ENCODE results near the gene PLPP6. TPM values are rescaled to one million over a fixed set of nuclear protein-coding genes. Genes with fewer than 3 reads are reported as not detected.

Gene PLPP6
- total RNA-seq, 8 experiments from 2014 or later: 8.8 to 13.1 (median 10.5) TPM

- in situ Hi-C loops (cut with MboI; ENCODE audit: low pct_unique_long_range_greater_than_20kb in 2 of 9, low sequenced_read_pairs in 9 of 9, unreplicated experiment in 9 of 9): no loop called here
- ATAC-seq (replicated peaks in 6 of 8): no peak
- 0 to 100% (median 50%) methylated on average over 1 to 2 of the region's 2 CpGs; no CpG with 5 or more reads in 1 of the 10 experiments for WGBS, 10 experiments
- Histone ChIP-seq H3K4me1 (replicated peaks in 1 of 2) (peaks cover 17 to 19% of the 10 kb centered on the region in 2 donors), H3K4me3 (peak overlapping the region; percentile 69 to 91 (median 72)), H3K27ac (no peak overlapping the region)
These were observed 18.7 kb downstream of the PLPP6 start for GRCh38 chr9:4680750-4681149.

- Histone ChIP-seq H3K27ac (no peak overlapping the region), H3K4me1 (replicated peaks in 1 of 2) (peaks cover 8% of the 10 kb centered on the region in 2 donors), H3K4me3 (no peak overlapping the region)
- no peak for ATAC-seq (replicated peaks in 6 of 8)
- in situ Hi-C loops (cut with MboI; ENCODE audit: low pct_unique_long_range_greater_than_20kb in 2 of 9, low sequenced_read_pairs in 9 of 9, unreplicated experiment in 9 of 9): no loop called here
- WGBS, 10 experiments: 60 to 100% (median 89%) methylated on average over 1 to 4 of the region's 4 CpGs
These were observed 22.7 kb downstream of the PLPP6 start for GRCh38 chr9:4684820-4685219.

GRCh38 chr9:4686112-4686511 is 24.0 kb downstream of the PLPP6 start:
- H3K27ac ChIP-seq: no peak overlapping the region
- no peak for ATAC-seq (replicated peaks in 6 of 8)
- H3K4me3 ChIP-seq: no peak overlapping the region
- peaks cover 3 to 4% of the 10 kb centered on the region in 2 donors for H3K4me1 ChIP-seq (replicated peaks in 1 of 2)
- 57 to 100% (median 83%) methylated on average over 1 to 4 of the region's 4 CpGs; no CpG with 5 or more reads in 1 of the 10 experiments for WGBS, 10 experiments
- in situ Hi-C loops (cut with MboI; ENCODE audit: low pct_unique_long_range_greater_than_20kb in 2 of 9, low sequenced_read_pairs in 9 of 9, unreplicated experiment in 9 of 9): no loop called here

GRCh38 chr9:4686584-4686983 is 24.5 kb downstream of the PLPP6 start:
- in situ Hi-C loops (cut with MboI; ENCODE audit: low pct_unique_long_range_greater_than_20kb in 2 of 9, low sequenced_read_pairs in 9 of 9, unreplicated experiment in 9 of 9): no loop called here

GRCh38 chr9:4689021-4689420 is 26.9 kb downstream of the PLPP6 start:
- ATAC-seq (replicated peaks in 6 of 8): peak in 2 of 8 experiments; percentile 35 to 78
- 25 to 100% (median 65%) methylated on average over 1 to 2 of the region's 2 CpGs; no CpG with 5 or more reads in 2 of the 10 experiments for WGBS, 10 experiments
- no peak overlapping the region for H3K4me3 ChIP-seq
- in situ Hi-C loops (cut with MboI; ENCODE audit: low pct_unique_long_range_greater_than_20kb in 2 of 9, low sequenced_read_pairs in 9 of 9, unreplicated experiment in 9 of 9): no loop called here
- H3K27ac ChIP-seq: no peak overlapping the region
- H3K4me1 ChIP-seq (replicated peaks in 1 of 2): no peaks in the 10 kb centered on the region

More at GRCh38 chr9:4686584-4686983, 24.5 kb downstream of the PLPP6 start:
- Histone ChIP-seq H3K4me1 (replicated peaks in 1 of 2) (no peaks in the 10 kb centered on the region), H3K27ac (no peak overlapping the region), H3K4me3 (no peak overlapping the region)
- no peak for ATAC-seq (replicated peaks in 6 of 8)
- WGBS, 10 experiments: 0 to 100% (median 83%) methylated on average over 1 of the region's 1 CpG; no CpG with 5 or more reads in 2 of the 10 experiments

- WGBS, 10 experiments: 0 to 100% (median 83%) methylated on average over 1 of the region's 1 CpG; no CpG with 5 or more reads in 2 of the 10 experiments
- in situ Hi-C loops (cut with MboI; ENCODE audit: low pct_unique_long_range_greater_than_20kb in 2 of 9, low sequenced_read_pairs in 9 of 9, unreplicated experiment in 9 of 9): no loop called here
- no peaks in the 10 kb centered on the region for H3K4me1 ChIP-seq (replicated peaks in 1 of 2)
- no peak overlapping the region for H3K27ac ChIP-seq
- no peak overlapping the region for H3K4me3 ChIP-seq
- peak in 3 of 8 experiments; percentile 74 to 90 (median 79) for ATAC-seq (replicated peaks in 6 of 8)
These were observed 27.6 kb downstream of the PLPP6 start for GRCh38 chr9:4689687-4690104.

GRCh38 chr9:4690144-4690543 is 28.1 kb downstream of the PLPP6 start:
- H3K4me1 ChIP-seq (replicated peaks in 1 of 2): no peaks in the 10 kb centered on the region
- WGBS, 10 experiments: 88 to 100% (median 100%) methylated on average over 1 to 4 of the region's 4 CpGs; no CpG with 5 or more reads in 4 of the 10 experiments
- peak in 1 of 8 experiments; percentile 8 for ATAC-seq (replicated peaks in 6 of 8)
- in situ Hi-C loops (cut with MboI; ENCODE audit: low pct_unique_long_range_greater_than_20kb in 2 of 9, low sequenced_read_pairs in 9 of 9, unreplicated experiment in 9 of 9): no loop called here
- H3K4me3 ChIP-seq: no peak overlapping the region
- H3K27ac ChIP-seq: no peak overlapping the region

- in situ Hi-C loops (cut with MboI; ENCODE audit: low pct_unique_long_range_greater_than_20kb in 2 of 9, low sequenced_read_pairs in 9 of 9, unreplicated experiment in 9 of 9): no loop called here
- ATAC-seq (replicated peaks in 6 of 8): no peak
- Histone ChIP-seq H3K4me1 (replicated peaks in 1 of 2) (no peaks in the 10 kb centered on the region), H3K4me3 (no peak overlapping the region), H3K27ac (no peak overlapping the region)
- WGBS, 10 experiments: 13 to 97% (median 84%) methylated on average over 2 to 3 of the region's 3 CpGs; no CpG with 5 or more reads in 1 of the 10 experiments
These were observed 29.7 kb downstream of the PLPP6 start for GRCh38 chr9:4691795-4692194.

- 84 to 100% (median 100%) methylated on average over 1 to 3 of the region's 3 CpGs; no CpG with 5 or more reads in 5 of the 10 experiments for WGBS, 10 experiments
- in situ Hi-C loops (cut with MboI; ENCODE audit: low pct_unique_long_range_greater_than_20kb in 2 of 9, low sequenced_read_pairs in 9 of 9, unreplicated experiment in 9 of 9): no loop called here
- ATAC-seq (replicated peaks in 6 of 8): no peak
- H3K4me1 ChIP-seq (replicated peaks in 1 of 2): no peaks in the 10 kb centered on the region
- no peak overlapping the region for H3K27ac ChIP-seq
- no peak overlapping the region for H3K4me3 ChIP-seq
These were observed 38.0 kb downstream of the PLPP6 start for GRCh38 chr9:4700091-4700490.

- no peak overlapping the region for H3K27ac ChIP-seq
- H3K4me3 ChIP-seq: no peak overlapping the region
- ATAC-seq (replicated peaks in 6 of 8): peak in 1 of 8 experiments; percentile 32
- in situ Hi-C loops (cut with MboI; ENCODE audit: low pct_unique_long_range_greater_than_20kb in 2 of 9, low sequenced_read_pairs in 9 of 9, unreplicated experiment in 9 of 9): no loop called here
- 60 to 100% (median 85%) methylated on average over 1 to 2 of the region's 2 CpGs; no CpG with 5 or more reads in 2 of the 10 experiments for WGBS, 10 experiments
- no peaks in the 10 kb centered on the region for H3K4me1 ChIP-seq (replicated peaks in 1 of 2)
These were observed 38.8 kb downstream of the PLPP6 start for GRCh38 chr9:4700932-4701331.

- WGBS, 10 experiments: 82 to 100% (median 89%) methylated on average over 1 of the region's 1 CpG; no CpG with 5 or more reads in 2 of the 10 experiments
- ATAC-seq (replicated peaks in 6 of 8): no peak
- H3K4me3 ChIP-seq: no peak overlapping the region
- H3K27ac ChIP-seq: no peak overlapping the region
- in situ Hi-C loops (cut with MboI; ENCODE audit: low pct_unique_long_range_greater_than_20kb in 2 of 9, low sequenced_read_pairs in 9 of 9, unreplicated experiment in 9 of 9): no loop called here
- H3K4me1 ChIP-seq (replicated peaks in 1 of 2): no peaks in the 10 kb centered on the region
These were observed 39.4 kb downstream of the PLPP6 start for GRCh38 chr9:4701526-4701925.

- no peak for ATAC-seq (replicated peaks in 6 of 8)
- Histone ChIP-seq H3K27ac (no peak overlapping the region), H3K4me3 (no peak overlapping the region), H3K4me1 (replicated peaks in 1 of 2) (no peaks in the 10 kb centered on the region)
- WGBS, 10 experiments: 83 to 100% (median 96%) methylated on average over 2 of the region's 2 CpGs; no CpG with 5 or more reads in 4 of the 10 experiments
- in situ Hi-C loops (cut with MboI; ENCODE audit: low pct_unique_long_range_greater_than_20kb in 2 of 9, low sequenced_read_pairs in 9 of 9, unreplicated experiment in 9 of 9): no loop called here
These were observed 42.0 kb downstream of the PLPP6 start for GRCh38 chr9:4704129-4704528.

- Histone ChIP-seq H3K4me3 (no peak overlapping the region), H3K27ac (no peak overlapping the region), H3K4me1 (replicated peaks in 1 of 2) (no peaks in the 10 kb centered on the region)
- no peak for ATAC-seq (replicated peaks in 6 of 8)
- in situ Hi-C loops (cut with MboI; ENCODE audit: low pct_unique_long_range_greater_than_20kb in 2 of 9, low sequenced_read_pairs in 9 of 9, unreplicated experiment in 9 of 9): no loop called here
- WGBS, 10 experiments: 8 to 94% (median 66%) methylated on average over 1 to 2 of the region's 2 CpGs
These were observed 43.9 kb downstream of the PLPP6 start for GRCh38 chr9:4706021-4706420.

GRCh38 chr9:4706971-4707622 is 45.0 kb downstream of the PLPP6 start:
- in situ Hi-C loops (cut with MboI; ENCODE audit: low pct_unique_long_range_greater_than_20kb in 2 of 9, low sequenced_read_pairs in 9 of 9, unreplicated experiment in 9 of 9): no loop called here
- no peak for ATAC-seq (replicated peaks in 6 of 8)
- Histone ChIP-seq H3K4me1 (replicated peaks in 1 of 2) (no peaks in the 10 kb centered on the region), H3K4me3 (no peak overlapping the region), H3K27ac (no peak overlapping the region)
- 13 to 93% (median 80%) methylated on average over 1 to 4 of the region's 4 CpGs for WGBS, 10 experiments

All from motor neuron (in vitro differentiated cells).